ENCODE measurements around the gene TLE6.

Gene TLE6

DNA sequence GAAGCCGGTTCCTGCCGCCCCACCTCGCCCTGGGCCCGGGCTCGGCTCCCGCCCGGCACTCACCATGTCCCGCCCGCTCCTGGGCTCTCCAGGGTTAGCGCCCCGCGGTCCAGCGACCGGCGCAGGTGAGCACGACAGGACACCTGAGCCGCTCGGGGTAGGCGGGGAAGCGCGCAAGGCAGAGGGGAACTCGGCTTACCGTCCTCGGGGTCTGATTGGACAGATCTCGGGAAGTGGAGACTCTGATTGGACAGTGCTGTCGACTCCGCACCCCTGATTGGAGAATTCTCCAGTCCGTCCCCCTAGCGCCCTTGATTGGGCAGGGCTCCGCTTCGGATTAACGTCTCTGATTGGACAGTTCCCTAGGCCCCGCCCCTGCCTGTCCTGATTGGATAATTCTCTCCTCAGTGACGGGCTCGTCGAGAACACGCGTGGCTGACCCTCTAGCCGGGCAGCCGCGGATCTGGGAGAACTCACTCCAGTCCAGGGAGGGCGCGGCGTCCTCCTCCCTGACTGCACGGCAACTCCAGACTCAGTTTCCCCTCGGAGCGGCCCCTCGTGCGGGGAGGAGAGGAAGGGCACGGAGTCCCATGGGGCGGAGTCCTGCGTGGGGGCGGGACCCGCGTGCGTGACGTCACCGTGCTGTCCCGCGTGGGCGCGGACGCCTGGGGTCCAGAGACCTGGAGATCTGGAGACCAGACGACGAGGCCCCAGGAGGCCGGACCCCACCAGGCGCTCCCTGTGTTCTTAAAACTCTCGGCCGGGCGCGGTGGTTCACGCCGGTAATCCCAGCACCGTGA lies 32.4 kb upstream of the TLE6 start, which contains the start of gene ZNF77:
TSS of gene ZNF77 (minus strand) at position 197 of the 800 bp plus-strand sequence. CDS start at position 66, 131 bp downstream.
- peak within 1 kb of the TSS; percentile 86 for H3K4me3 ChIP-seq (ENCODE audit: severe bottlenecking)
- ATAC-seq (ENCODE audit: low read depth), result peak; percentile 99
- peak within 1 kb of the TSS; percentile 43 for H3K27ac ChIP-seq (ENCODE audit: poor library complexity, severe bottlenecking)

GRCh38 chr19:2945575-2946184 lies 31.7 kb upstream of the TLE6 start:
- peak overlapping the region; percentile 43 for H3K27ac ChIP-seq (ENCODE audit: poor library complexity, severe bottlenecking)
- H3K27me3 ChIP-seq (ENCODE audit: insufficient read depth, poor library complexity, severe bottlenecking), result no peaks in the 10 kb centered on the region
- no peaks in the 10 kb centered on the region for H3K36me3 ChIP-seq (ENCODE audit: low read depth)
- H3K4me1 ChIP-seq (ENCODE audit: insufficient read depth, poor library complexity, severe bottlenecking), result no peaks in the 10 kb centered on the region
- H3K4me3 ChIP-seq (ENCODE audit: severe bottlenecking), result peak overlapping the region; percentile 86
- TF ChIP-seq, protein P1, sequence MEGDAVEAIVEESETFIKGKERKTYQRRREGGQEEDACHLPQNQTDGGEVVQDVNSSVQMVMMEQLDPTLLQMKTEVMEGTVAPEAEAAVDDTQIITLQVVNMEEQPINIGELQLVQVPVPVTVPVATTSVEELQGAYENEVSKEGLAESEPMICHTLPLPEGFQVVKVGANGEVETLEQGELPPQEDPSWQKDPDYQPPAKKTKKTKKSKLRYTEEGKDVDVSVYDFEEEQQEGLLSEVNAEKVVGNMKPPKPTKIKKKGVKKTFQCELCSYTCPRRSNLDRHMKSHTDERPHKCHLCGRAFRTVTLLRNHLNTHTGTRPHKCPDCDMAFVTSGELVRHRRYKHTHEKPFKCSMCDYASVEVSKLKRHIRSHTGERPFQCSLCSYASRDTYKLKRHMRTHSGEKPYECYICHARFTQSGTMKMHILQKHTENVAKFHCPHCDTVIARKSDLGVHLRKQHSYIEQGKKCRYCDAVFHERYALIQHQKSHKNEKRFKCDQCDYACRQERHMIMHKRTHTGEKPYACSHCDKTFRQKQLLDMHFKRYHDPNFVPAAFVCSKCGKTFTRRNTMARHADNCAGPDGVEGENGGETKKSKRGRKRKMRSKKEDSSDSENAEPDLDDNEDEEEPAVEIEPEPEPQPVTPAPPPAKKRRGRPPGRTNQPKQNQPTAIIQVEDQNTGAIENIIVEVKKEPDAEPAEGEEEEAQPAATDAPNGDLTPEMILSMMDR (IDR thresholded peaks at IDR 0.05; ENCODE audit: poor library complexity, severe bottlenecking), result no peak
- no peaks in the 10 kb centered on the region for H3K9me3 ChIP-seq (ENCODE audit: severe bottlenecking)
- ATAC-seq (ENCODE audit: low read depth) (no peak), DNase-seq (ENCODE audit: low spot score) (no peak)

More for the DNA sequence above, 32.4 kb upstream of the TLE6 start, which contains the start of gene ZNF77:
- H3K36me3 ChIP-seq (ENCODE audit: low read depth), result no peaks in the 10 kb centered on the region
- H3K4me1 ChIP-seq (ENCODE audit: insufficient read depth, poor library complexity, severe bottlenecking), result no peaks in the 10 kb centered on the region
- DNase-seq (ENCODE audit: low spot score), result peak; percentile 97
- TF ChIP-seq, protein P1 (IDR thresholded peaks at IDR 0.05; ENCODE audit: poor library complexity, severe bottlenecking), result no peak
- H3K9me3 ChIP-seq (ENCODE audit: severe bottlenecking), result no peaks in the 10 kb centered on the region
- H3K27me3 ChIP-seq (ENCODE audit: insufficient read depth, poor library complexity, severe bottlenecking), result no peaks in the 10 kb centered on the region

- no peaks in the 10 kb centered on the region for H3K27me3 ChIP-seq (ENCODE audit: insufficient read depth, poor library complexity, severe bottlenecking)
- no peaks in the 10 kb centered on the region for H3K36me3 ChIP-seq (ENCODE audit: low read depth)
- H3K9me3 ChIP-seq (ENCODE audit: severe bottlenecking), result no peaks in the 10 kb centered on the region
- peaks cover 3% of the 10 kb centered on the region for H3K4me1 ChIP-seq (ENCODE audit: insufficient read depth, poor library complexity, severe bottlenecking)
- peak overlapping the region; percentile 64 for H3K4me3 ChIP-seq (ENCODE audit: severe bottlenecking)
- peak overlapping the region; percentile 62 for H3K27ac ChIP-seq (ENCODE audit: poor library complexity, severe bottlenecking)
- ATAC-seq (ENCODE audit: low read depth) (no peak), DNase-seq (ENCODE audit: low spot score) (no peak)
- TF ChIP-seq, protein P1 (IDR thresholded peaks at IDR 0.05; ENCODE audit: poor library complexity, severe bottlenecking), result no peak
Observed at GRCh38 chr19:2949939-2950285, 27.5 kb upstream of the TLE6 start.

GRCh38 chr19:2950286-2951124 lies 26.9 kb upstream of the TLE6 start:
- Histone ChIP-seq H3K4me3 (ENCODE audit: severe bottlenecking) (peak overlapping the region; percentile 64), H3K27ac (ENCODE audit: poor library complexity, severe bottlenecking) (peak overlapping the region; percentile 62), H3K36me3 (ENCODE audit: low read depth) (no peaks in the 10 kb centered on the region), H3K4me1 (ENCODE audit: insufficient read depth, poor library complexity, severe bottlenecking) (peaks cover 3% of the 10 kb centered on the region), H3K27me3 (ENCODE audit: insufficient read depth, poor library complexity, severe bottlenecking) (no peaks in the 10 kb centered on the region), H3K9me3 (ENCODE audit: severe bottlenecking) (no peaks in the 10 kb centered on the region)
- TF ChIP-seq, protein P1 (IDR thresholded peaks at IDR 0.05; ENCODE audit: poor library complexity, severe bottlenecking), result no peak
- peak; percentile 98 for DNase-seq (ENCODE audit: low spot score)
- ATAC-seq (ENCODE audit: low read depth), result peak; percentile 93
